Hematopoietic multipotent progenitor cell treated with erythropoietin and hydrocortisone succinate and interleukin-3 and kit ligand, for 17 days (in vitro differentiated cells): ENCODE measurements around the gene PISD.
"Not testable (repeated sequence)": the region's sequence is repeated elsewhere in the genome, so short reads cannot be mapped to it uniquely, and the experiment has no call there.

Experiments used
- DNase-seq: peaks from one replicate; pipeline ENCODE4 v3.0.0-alpha.2; 2015; ENCODE audit warnings: low spot score

PISD gene

DNA sequence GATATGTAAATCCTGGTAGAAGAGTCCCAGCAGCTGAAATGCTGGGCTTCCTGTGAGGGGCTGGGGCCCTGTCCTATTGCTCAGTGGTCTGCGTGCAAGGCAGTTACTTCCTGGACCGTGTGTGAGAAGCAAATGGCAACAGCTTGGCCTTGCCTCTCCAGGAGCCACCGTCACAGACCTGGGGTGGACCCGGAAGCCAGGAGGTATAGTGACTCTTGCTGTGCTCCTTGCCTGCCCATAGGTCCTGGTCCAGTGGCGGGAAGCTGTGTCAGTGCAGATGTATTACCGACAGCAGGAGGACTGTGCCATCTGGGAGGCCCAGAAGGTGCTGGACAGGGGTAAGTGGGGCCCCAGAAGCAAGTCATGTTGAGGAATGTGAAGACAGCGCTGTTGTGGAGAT lies 54.3 kb downstream of the PISD start:
- no peak for DNase-seq

DNA sequence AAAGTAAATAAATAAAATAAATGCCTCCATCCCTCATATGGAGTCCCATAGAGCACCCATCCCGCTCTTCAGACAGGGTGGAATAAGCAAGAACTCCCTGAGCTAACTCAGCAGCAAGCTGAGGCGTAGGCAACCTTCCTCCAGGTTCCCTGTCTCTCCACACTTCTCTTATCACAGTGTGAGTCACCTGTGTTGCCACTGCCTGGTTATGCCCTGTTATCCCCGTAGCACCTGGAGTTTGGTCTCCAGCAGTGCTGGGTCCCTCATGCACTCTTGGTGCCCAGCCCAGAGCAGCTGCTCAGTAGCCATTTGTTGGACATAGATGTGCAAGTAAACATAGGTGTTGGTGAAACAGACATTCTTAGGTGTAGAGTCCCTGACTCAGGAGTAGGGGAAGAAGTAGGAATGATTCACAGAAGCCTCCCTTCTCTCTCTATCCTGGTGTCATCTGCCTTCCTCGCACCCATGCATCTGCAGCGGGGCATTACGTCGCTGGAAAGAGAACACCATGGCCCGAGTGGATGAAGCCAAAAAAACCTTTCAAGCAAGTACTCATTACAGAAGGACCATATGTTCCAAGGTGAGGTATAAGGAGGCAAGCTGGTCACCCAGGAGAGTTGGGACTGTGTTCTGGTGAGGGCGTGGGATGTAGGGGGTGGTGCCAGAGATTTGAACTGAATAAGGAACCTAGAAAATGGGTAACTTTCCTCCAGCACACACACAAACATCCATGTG lies 56.0 kb downstream of the PISD start:
- no peak for DNase-seq

DNA sequence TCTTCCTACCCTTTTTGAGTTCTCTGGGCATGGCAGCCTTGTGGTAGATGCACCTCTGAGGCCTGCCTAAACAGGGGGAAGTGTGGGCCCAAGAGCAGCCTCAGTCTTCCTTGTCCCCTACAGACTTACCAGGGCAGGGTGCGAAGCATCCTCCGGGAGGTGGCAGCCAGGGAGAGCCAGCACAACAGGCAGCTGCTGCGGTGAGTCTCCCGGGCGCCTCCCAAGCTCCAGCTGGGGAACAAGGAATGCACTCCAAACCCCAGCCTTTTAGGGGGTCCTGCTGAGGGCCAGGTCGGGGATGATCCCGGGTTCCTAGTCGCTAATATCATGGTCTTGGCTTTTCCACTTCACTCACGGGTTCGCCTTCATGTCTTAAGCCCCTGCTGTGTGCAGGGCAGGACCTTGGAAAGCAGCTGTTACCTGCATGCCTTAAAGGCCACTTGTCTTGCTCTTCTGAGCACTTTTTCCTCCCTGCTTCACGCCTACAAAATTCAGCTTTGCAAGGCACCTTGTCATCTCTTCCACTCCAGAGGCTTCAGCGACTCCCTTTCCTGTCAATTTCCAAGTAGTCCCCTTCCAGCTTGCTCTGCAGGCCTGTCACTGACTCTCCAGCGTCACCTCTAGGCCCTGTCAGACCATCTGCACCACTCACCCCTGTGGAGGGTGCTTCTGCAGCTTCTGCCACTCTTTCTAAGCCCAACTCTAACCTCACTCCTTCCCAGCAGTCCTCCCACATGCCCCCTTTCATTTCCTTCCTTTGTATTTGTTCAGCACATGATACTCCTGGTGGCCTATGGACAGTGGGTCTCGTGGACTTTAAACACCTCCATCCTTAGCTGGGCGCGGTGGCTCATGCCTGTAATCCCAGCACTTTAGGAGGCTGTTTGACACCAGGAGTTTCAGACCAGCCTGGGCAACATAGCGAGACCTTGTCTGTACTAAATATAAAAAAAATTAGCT lies 57.0 kb downstream of the PISD start:
- no peak for DNase-seq

DNA sequence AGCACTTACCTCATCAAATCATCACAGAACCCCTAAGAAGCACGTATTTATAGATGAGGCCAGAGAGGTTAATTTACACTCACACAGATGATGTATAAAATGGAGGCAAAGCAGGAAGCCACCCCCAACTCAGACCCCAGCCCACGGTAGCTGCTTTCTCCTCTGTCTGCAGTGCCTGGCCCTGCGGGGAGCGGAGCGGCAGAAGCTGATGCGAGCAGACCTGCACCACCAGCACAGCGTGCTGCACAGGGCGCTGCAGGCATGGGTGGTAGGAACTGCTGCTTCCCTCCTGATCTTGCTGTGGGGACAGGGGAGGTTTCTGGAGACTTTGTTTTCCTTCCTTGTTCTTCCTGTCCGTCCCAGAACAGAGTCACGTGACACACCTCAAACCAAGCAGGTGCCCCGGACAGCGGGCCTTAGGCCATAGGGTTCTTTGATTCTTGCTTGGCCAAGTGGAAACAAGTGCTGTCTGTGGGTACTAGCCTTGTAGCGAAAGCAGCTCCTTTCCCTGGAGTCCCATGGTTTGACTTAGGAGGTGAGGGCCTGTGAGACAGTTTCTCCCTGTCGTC lies 57.8 kb downstream of the PISD start:
- DNase-seq = no peak

DNA sequence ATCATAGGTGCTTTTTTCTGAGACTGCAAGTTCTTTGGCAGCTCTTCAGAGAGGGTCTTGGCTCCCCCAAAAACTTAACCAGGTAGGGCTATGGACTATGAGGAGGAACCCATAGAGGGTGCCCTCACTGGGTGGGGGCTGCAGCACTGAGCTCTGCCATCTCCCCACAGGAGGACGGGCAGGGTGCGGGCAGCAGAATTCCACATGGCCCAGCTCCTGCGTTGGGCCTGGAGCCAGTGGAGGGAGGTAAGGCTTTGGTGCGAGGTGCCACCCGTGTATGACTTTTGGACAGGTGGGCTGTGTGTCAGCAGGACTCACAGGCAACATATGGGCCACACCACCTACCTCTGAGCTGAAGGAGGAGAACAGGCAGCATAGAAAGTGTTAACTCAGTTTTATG lies 58.4 kb downstream of the PISD start:
- DNase-seq = no peak

DNA sequence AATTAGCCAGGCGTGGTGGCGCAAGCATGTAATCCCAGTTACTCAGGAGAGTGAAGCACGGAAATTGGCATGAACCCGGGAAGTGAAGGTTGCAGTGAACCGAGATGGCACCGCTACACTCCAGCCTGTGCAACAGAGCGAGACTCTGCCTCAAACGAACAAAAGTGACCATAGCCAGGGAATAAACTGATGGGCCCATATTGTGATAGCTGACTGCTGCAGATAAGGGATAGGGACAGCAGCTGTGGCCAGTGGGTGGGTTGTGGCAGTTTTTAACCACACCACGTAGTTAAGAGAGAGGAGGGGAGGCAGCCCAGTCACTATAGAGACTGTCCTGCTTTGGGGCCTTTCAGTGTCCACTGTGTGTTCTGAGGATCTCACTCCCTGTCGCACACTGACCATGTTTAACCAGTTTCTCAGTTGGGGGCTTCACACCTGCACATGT lies 58.9 kb downstream of the PISD start:
- DNase-seq = no peak

DNA sequence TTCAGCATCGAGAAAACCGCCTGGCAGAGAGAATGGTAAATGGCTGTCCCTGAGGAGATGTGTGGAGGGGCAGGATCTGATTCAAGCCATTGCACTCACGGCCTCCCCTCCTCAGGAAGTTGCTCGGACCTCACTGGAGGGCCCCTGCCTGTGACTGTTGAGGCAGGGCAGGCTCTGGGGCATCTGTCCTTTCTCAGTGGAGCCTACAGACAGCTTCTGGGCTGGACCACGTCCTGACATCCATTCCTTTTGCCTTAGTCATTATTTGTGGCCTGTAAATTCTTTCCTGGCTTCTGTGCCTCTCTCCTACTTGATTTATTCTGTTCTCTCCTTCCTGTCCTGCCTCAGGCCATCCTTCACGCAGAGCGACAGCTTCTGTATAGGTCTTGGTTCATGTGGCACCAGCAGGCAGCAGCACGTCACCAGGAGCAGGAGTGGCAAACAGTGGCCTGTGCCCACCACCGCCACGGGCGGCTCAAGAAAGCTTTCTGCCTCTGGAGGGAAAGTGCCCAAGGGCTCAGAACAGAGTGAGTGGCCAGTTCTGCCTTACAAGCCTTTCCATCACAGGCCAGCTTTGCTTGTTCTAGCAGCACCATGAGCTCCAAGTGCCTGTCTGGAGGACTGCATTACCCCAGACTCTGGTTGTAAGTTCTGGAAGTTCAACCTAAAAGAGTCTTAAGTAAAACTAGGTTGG lies 59.6 kb downstream of the PISD start:
- DNase-seq = no peak

DNA sequence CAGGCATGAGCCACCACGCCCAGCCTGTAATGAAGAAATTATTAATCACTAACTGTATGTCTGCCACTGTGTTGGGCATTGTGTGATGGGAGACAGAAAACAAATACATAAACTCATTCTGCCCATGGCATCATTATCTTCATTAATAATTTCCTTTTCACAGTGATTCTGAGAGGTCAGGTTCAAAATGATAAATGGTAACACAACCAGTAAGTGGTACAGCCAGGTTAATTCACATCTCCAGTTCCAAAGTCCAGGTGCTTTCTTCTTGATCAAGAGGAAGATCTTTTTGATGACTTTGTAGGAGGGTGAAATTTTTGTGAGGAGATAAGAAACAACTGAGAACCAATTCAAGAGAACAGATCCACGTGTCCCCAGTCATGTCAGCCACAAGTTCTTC lies 66.7 kb downstream of the PISD start:
- DNase-seq = no peak

DNA sequence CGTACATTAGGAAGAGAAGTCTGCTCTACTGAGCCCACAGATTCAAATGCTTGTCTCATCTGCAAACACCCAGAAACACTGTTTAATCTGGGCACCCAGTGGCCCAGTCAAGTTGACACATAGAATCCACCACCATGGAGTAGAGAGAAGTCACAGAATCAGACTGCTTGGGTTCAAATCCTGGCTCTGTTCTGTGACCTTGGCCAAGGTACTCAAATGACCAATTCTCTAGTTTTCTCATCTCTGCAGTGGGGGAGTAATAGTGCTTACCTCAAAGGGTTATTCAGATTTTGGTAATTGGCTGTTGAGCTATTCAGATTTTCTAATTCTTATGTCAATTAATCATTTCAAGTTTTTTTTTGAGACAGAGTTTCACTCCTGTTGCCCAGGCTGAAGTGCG lies 71.9 kb downstream of the PISD start:
- DNase-seq = not testable (repeated sequence)

DNA sequence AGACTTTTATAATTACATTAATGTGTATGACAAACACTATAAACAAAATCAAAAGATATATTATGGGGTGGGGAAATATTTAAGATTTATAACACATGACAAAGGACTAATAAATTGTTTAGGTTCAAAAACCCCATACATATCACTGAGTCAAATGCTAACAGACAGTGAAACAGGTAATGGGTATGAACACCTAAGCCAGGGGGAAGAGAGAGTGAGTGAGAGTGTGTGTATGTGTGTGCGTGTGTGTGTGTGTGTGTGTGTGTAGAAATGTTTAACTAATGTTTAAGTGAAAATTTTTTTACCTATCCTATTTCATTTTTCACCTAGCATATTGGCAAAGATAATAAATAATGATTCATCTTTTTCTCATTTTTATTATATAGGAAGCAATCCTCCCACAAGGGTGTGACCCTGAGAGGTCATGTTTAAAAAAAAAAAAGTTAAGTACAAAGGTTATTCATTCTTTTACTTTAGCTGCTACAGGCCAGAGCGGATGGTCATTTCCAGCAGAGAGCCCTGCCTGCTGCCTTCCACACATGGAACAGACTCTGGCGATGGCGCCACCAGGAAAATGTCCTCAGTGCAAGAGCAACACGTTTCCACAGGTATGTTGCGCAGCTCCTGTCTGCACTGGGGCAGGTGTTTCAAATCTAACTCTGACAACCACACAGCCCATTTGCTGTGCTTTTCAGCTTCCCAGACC lies 72.9 kb downstream of the PISD start:
- no peak for DNase-seq

DNA sequence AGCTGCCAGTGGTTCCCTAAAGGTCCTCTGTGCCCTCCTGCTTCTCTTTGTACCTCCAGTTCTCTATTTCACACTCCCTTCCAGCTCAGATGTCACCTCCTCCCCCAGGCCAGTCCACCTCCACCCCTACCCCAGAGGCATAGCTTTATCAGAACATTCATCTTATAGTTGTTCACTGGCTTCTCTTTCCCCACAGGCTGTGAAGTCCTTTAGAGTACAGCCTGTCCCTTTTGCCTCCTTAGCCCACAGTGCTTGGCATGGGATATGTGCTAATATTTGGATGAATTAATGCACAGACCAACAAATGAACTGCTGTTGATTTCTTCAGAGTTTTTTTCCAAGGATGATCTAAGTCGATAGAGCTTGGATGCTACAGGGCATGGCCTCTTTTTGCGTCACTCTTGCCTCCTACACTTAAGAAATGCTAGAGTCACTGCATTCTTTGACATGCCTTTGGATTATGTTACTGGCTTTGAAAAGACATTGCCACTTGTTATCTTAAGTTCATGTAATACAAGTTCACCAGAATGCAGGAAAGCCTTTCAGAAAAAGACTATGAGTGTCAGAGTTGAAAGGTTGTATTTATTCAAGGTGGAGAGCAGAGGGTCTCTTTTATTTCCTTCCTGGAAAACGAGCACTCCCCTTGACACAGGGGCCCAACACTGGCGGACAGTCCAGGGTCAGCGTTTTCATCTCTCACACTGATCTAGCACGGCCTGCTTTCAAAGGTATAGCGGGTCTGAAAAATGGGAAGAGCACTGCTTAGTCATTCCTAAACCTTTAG lies 75.7 kb downstream of the PISD start:
- DNase-seq = no peak

DNA sequence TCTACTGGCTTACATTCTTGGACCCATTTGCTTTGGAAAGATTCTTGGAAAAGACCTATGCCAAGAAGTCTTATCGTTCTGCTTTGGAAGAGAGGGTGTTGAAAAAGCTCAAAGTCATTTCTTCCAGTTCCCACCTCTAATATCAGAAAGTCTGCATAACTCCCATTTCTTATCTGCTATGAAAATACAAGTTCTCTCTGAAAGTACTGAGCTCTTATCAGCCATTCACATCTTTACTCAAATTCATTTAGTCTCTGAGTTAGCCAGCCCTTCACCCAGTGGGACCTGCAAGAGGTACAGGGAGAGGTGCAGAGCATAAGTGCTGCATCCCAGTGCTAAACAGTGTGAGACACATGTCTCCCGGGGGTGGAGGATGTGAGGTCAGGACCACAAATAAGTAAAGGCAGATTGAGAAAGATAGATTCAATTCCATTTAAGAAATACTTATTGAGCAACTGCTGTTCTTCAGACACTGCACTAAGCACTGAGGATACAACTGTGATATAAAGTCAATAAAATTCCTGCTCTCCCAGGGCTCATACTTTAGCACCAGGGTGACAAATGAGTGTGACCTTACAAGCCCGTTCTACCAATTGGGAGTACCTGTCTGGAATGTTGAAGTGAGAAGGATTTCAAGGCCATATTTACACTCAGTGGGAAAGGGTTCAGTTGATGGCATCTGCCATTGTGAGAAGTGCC lies 76.7 kb downstream of the PISD start:
- DNase-seq = peak; percentile 62

DNA sequence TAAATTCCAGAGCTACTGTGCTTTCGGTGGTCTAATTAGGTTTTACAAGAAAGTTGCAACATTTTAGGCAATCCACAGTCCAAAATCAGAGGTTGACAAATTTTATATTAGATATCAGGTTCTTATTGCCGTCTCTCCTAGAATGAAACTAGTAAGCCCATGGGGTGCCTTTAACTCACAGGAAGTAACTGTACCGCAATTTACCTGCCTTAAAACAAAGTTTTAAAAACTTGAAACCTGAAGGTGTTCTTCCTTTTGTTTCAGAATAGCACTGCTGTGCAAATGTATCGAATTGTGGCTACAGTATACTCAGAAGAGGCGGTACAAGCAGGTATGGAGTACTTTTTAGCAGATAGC lies 77.2 kb downstream of the PISD start:
- DNase-seq = no peak

DNA sequence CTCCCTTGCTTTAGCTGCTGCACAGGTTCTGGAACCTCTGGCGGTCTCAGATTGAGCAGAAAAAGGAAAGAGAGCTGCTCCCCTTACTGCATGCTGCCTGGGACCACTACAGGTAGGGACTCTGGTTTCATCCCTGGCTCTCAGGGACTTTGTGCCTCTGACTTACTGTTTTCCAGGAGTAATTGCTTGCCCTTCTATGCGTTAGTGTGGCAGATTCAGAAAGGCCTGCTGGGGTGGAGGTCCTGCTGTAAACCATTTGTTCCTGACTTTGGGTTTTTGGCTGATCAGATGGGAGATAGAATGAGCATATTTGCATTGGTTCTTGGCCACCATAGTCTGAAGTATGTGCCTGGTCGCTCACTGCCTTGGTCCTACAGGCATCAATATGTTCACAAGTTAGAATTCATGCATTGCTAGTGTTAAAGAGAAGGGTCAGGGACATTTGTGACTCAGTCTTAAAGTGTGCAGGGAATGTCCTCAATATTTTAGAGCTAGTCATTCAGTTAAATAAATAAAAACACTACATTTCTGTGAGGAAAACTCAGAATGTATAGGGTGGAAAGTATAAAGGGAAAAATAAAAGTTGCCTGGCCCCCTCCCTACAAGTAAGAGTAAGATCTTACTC lies 78.0 kb downstream of the PISD start:
- no peak for DNase-seq

DNA sequence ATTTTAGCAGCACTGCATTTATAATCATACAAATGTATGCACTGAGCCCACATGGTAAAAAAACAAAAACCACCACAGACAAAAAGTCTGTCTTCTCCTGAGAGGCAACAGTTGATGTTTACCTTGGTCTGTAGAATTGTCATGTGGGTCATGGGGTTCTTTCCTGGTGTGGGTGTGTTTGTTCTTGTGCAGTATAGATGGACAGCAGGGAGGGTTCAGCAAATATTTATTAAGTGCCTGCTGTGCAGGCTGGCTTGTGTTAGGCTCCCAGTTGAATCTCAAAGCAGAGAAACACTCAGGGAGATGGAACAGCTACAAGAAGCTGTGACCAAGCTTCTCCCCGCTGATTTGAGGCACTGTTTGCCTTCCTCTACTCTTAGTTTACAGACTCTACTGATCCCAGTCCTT lies 82.2 kb downstream of the PISD start:
- no peak for DNase-seq

DNA sequence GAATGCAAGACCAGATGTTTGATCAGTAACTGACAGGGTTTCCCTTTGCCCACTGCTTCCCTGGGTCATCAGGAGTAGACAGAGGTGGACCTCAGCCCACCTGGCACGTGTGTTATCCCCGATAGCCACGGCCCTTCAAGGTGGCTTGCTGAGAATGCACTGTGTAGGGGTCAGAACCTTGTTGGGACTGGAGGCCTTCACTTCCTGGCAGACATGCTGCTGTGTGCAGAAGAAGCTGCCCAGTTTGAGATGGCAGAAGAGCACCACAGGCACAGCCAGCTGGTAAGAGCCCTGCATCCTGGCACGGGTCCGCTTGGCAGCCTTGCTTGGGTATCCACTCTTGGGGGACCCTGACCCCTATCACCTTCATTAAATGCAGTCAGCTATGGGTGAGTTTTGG lies 83.8 kb downstream of the PISD start:
- DNase-seq = no peak

DNA sequence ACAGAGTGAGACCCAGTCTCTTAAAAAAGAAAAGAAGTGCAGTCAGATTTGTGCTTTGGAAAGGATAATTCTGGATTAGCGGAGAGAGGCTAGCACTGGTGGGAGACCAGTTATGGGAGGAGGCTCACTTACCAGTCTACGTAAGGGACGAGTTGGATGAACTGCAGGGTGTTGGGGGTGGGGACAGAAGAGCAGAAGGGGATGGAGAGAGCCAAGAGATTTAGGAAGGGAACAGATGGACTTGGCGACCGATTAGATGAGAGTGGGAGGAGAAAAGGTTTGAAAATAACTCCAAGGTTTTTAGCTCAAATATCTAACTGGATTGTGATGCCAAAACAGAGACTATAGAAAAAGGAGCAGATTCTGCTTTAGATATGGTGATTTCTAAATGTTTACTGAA lies 84.3 kb downstream of the PISD start:
- DNase-seq = no peak

DNA sequence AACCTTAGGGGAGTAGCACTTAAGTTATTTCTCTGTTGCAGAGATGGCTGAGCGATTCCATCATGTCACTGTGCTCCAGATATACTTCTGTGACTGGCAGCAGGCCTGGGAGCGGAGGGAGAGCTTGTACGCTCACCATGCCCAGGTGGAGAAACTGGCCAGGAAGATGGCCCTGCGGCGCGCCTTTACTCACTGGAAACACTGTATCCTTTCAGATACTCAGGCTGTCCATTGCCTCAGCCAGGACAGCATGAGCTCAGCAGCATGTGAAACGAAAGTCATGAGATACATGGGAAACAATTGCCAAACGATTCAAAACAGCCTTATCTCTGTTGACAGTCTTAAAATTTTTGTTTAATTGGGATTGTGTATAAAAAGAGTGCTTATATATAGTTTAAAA lies 86.8 kb downstream of the PISD start:
- DNase-seq = no peak

DNA sequence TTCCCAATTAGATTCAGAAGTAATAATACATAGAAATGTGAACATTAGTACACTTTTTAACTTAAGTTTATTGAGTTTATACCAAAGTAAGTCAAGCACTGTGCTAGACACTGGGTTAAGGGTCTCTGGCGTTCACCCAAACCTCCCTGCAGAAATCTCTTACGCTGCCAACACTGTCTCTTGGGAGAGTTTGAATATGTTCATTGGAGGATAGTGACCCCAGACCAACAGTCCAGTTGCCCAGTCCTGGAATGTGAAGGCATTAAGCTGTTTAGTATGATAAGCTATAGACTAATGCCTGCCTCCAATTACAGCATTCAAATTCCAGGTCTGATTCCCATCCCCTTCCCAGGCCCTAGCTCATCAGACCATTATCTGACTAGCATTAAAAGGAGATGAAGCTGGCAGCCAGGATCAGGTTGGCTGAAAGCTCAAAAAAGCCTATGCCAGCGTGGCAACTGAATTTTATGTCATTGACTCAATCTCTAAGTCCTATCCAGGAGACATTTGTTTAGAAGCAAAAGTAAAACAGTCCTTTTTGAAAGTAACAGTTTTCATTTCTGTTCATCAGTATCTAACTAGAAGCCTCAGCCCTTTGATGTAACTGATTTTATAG lies 87.9 kb downstream of the PISD start:
- no peak for DNase-seq
